Femur (tissue), 1 donor: Measurements from ENCODE around the gene PKP4.
A peak's percentile ranks its signal among the peaks of the same experiment; 100 is the strongest.
"Not testable (repeated sequence)": the region's sequence is repeated elsewhere in the genome, so short reads cannot be mapped to it uniquely, and the experiment has no call there.

Source experiments
- DNase-seq: peaks from one replicate; pipeline ENCODE4 v3.0.0-alpha.2; 2017

The PKP4 gene

GRCh38 chr2:158692372-158693103 is 235.8 kb downstream of the PKP4 start:
- no peak for DNase-seq

GRCh38 chr2:158693476-158693875 is 236.7 kb downstream of the PKP4 start:
- no peak for DNase-seq

- no peak for DNase-seq
These were observed 238.6 kb downstream of the PKP4 start for GRCh38 chr2:158695305-158695704.

- not testable (repeated sequence) for DNase-seq
These were observed 239.0 kb downstream of the PKP4 start for GRCh38 chr2:158695744-158696143.

- no peak for DNase-seq
These were observed 242.6 kb downstream of the PKP4 start for GRCh38 chr2:158699323-158699722.

GRCh38 chr2:158701101-158701500 is 244.3 kb downstream of the PKP4 start:
- no peak for DNase-seq

- DNase-seq, result no peak
These were observed 246.0 kb downstream of the PKP4 start for GRCh38 chr2:158702740-158703139.

- not testable (repeated sequence) for DNase-seq
These were observed 248.1 kb downstream of the PKP4 start for GRCh38 chr2:158704724-158705465.

- no peak for DNase-seq
These were observed 256.2 kb downstream of the PKP4 start for GRCh38 chr2:158712791-158713522.

GRCh38 chr2:158713523-158714138 is 256.9 kb downstream of the PKP4 start:
- no peak for DNase-seq

- no peak for DNase-seq
These were observed 257.7 kb downstream of the PKP4 start for GRCh38 chr2:158714420-158714819.

- no peak for DNase-seq
These were observed 258.6 kb downstream of the PKP4 start for GRCh38 chr2:158715357-158715756.

GRCh38 chr2:158716121-158716791 is 259.5 kb downstream of the PKP4 start:
- DNase-seq, result peak; percentile 73

- no peak for DNase-seq
These were observed 260.2 kb downstream of the PKP4 start for GRCh38 chr2:158716921-158717320.

GRCh38 chr2:158717366-158718195 is 260.8 kb downstream of the PKP4 start:
- no peak for DNase-seq

- no peak for DNase-seq
These were observed 261.4 kb downstream of the PKP4 start for GRCh38 chr2:158718196-158718585.

- DNase-seq, result no peak
These were observed 262.1 kb downstream of the PKP4 start for GRCh38 chr2:158718851-158719250.

GRCh38 chr2:158719403-158719802 is 262.7 kb downstream of the PKP4 start:
- DNase-seq, result no peak

- DNase-seq, result no peak
These were observed 265.7 kb downstream of the PKP4 start for GRCh38 chr2:158722266-158723105.

- peak; percentile 62 for DNase-seq
These were observed 266.6 kb downstream of the PKP4 start for GRCh38 chr2:158723181-158723838.
